Panc1 (cell line): ENCODE data around the gene SCGB1A1.

Experiments
- CTCF ChIP-seq: fragments of 450-650 bp; IDR thresholded peaks from 2 replicates; pipeline ENCODE4 v1.5.1; 2017; ENCODE audit warnings: mild to moderate bottlenecking
- SIN3A ChIP-seq: IDR thresholded peaks from 2 replicates; pipeline ENCODE4 v1.6.1; 2012; ENCODE audit warnings: low read depth, mild to moderate bottlenecking, low read length, moderate library complexity, borderline replicate concordance; ENCODE audit not compliant: insufficient read depth

GRCh38 chr11:62458212-62459002 lies 39.6 kb downstream of the SCGB1A1 start:
- TF ChIP-seq CTCF (no peak), SIN3A (no peak)
